Activated CD8-positive, alpha-beta memory T cell treated with anti-CD3 and anti-CD28 coated beads for 24 hours (primary cell): Measurements from ENCODE around the gene HADHB.
"Not testable (repeated sequence)": the region's sequence is repeated elsewhere in the genome, so short reads cannot be mapped to it uniquely, and the experiment has no call there.

Source experiments
- DNase-seq: peaks from one replicate; pipeline ENCODE4 v3.0.0-alpha.2; 2020

HADHB gene

DNA sequence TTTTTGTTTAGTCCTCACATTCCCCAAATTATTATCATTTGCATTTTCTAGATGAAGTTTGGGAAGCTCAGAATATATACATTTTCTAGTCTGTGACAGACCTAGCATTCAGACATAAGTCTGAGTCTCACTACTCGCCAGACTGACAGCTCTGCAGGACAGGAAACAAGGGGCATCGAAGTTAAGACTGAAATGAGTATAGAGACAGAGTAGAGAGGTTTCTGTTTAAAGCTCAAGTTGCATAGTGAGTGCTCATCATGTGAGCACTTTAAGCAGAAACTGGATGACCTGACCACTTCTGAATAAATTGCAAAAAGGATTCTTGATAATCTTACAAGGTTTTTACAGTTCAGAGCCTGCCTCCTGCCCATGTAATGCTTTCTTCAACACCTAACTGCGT is 1.1 kb downstream of the HADHB start:
- DNase-seq, result no peak

DNA sequence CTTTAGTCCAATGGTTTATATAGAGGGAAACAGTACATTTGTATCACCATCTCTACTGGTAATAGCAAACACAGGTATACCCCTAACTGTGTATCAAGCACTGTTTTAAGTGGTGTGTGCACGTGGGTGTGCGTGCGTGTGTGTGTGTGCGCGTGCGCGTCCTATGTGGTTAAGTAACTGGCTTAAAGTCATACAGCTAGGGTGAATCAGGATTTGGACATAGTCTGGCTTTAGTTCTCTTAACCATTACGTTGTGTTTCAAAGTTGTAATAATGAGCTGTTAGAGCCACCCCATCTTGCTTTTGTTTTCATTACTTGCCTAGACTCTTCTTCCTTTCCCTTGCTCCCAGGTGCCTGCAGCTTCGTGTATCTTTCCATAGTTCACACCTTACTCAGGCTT is 2.1 kb downstream of the HADHB start:
- no peak for DNase-seq

DNA sequence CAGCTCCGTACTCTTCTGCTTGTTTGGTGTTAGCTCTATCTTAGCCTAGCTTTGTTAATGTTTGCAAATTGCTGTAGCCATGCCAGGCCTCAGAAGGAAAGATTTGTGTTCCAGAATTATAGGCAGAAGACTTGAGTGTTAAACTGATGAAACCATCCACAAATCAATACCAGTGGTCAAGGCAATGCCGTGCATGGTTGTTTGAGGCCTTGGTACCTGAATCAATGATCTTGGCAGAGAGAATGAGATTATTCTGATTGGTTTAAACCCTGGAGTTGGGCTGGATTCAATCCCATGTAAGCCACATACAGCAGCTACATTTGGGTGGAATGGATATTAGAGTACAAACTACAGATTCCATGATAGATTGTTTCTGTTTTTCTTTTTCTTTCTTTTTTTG is 4.9 kb downstream of the HADHB start:
- no peak for DNase-seq

DNA sequence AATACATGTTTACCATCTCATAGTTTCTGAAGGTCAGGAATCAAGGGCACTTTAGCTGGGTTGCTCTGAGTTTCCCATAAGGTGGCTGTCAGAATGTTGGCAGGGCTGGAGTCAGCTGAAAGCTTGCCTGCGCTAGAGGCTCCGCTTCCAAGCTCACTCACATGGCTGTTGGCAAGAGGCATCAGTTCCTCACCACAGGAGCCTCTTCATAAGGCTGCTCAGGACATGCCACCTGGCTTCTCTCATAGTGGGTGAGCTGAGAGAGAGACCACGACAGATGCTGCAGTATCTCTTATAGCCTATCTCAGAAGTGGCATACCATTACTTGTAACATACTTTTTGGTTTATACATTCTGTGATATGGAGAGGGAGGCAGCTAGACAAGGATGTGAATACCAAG is 7.2 kb downstream of the HADHB start:
- DNase-seq, result no peak

DNA sequence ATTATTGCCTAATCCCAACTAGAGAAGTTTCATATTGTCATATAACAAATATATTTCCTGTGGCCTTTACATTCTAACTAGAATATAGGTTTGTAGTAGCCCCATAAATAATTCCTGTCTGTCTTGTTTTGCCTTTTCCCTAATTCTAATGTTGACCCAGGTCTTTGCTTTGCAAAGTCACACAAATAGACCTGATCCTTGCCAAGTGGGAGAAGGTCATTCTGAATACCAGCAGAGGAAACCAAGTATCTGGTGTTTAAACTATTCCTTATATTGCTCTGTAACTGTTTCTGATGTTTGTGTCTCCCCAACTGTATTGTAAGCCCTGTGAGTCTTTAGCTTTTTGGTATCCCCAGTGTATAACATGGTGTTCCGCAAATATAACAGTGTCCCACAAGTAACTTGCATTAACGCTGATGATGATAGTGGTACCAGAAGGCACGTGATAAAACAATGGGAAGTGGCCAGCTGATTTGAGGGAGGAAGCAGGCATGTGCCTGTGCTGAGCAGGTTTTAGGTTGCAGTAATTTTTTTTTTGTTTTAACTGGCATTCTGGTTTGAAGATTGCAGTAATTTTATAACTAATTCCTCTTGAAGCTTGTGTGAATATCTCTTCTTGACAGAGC is 11.1 kb downstream of the HADHB start:
- DNase-seq, result no peak

DNA sequence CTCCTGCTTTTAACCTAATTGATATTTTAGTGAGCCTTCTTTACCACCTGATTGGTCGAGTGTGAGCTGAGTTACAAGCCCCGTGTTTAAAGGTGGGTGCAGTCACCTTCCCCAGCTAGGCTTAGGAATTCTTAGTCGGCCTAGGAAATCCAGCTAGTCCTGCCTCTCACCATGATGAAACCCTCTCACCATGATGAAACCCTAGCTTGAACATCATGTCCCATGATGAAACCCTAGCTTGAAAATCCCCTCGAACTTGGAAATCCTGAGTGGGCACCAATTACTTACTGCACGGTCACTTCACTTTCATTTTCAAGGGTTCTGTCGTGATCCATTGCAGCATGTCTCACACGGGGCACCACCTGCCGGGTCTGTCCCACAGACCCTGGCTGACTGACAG is 14.1 kb downstream of the HADHB start:
- not testable (repeated sequence) for DNase-seq

DNA sequence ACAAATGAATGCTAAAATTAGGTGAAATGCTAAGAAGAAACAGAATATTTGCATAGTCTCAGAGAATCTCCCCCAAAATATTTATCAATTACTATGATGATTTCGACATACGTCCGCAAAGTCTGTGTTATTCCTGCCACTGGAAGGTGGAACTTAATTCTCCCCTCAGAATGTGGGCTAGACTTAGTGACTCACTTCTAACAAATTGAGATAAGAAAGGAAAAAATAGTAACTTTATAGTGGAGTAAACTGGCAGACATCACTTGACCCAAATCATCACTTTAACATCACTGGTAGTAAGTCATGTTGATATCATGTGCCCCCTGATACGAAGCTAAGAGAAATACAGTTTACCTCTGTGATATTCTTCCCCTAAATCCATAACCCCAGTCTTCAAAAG is 23.5 kb downstream of the HADHB start:
- DNase-seq, result no peak

DNA sequence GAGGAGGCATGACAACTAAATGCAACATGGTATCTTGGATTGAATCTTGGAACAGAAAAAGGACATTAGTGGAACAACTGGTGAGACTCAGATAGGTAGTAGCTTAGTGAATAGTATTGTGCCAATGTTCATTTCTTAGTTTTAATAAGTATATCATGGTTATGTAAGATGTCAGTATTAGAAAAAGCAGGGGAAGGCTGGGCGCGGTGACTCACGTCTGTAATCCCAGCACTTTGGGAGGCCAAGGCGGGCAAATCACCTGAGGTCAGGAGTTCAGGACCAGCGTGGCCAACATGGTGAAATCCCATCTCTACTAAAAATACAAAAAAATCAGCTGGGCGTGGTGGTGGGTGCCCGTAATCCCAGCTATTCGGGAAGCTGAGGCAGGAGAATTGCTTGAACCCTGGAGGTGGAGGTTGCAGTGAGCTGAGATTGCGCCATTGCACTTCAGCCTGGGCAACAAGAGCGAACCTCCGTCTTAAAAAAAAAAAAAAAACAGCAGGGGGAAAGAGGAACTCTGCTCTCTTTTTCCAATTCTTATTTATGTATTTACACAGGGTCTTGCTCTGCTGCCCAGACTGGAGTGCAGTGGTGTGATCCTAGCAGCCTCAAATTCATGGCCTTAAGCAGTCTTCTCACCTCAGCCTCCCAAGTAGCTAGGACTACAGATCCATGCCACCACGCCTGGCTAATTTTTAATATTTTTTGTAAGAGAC is 24.1 kb downstream of the HADHB start:
- DNase-seq, result not testable (repeated sequence)

DNA sequence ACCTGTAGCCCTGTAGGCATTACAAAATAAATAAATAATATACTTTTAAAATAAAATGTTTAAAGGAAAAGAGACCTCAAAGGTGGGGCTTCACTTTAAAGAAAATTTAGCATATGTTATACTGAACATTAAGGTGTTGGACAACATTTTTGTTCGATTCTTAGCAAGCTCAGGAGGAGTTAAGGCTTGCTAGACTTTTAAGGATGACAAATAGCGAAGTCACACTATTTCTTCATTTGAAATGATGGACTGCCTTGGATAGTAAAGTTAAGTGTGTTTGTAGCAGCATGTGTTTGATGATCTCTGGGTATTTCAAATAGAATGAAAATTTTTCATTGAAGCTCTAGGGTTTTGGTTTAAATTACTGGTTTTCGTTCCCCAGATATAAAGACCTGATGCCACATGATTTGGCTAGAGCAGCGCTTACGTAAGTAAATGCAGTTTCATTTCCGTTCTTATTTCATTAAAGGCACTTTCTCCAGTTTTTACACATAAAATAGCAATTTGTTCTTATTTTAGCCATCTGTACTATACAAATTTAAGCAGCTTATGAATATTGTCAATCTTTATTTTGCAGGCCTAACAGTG is 24.9 kb downstream of the HADHB start:
- no peak for DNase-seq

DNA sequence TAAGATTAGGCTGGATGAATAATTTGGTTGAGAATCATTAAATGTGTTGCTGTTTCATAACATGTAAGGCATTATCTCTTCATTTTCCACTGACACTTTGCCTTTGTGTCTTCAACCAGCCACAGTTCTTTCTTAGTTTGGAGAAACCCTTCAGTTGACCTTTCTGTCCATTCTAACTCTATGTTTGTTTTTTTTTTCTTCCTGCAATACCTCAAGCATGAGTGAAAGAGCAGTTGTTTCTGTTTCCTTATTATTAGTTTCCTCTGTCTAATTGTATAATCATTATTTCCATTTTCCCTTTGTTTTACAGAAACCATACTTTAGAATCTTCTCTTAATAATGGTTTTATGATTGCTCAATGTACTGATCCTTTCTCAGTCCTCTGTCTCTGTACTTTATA is 25.6 kb downstream of the HADHB start:
- DNase-seq, result no peak

DNA sequence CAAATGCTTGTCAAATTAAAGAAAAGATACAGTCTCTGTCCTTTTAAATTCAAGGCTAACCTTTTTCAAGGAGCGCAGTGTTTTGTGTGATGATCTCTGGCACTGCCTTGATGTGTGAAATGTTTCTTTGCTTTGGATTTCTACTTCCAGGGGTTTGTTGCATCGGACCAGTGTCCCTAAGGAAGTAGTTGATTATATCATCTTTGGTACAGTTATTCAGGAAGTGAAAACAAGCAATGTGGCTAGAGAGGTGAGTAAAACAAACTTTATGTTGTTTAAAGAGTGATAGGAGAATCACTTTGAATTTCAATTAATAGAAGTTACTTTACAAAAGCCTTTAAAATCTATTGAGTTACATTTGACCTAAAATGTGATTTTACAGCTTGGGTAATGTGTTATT is 28.8 kb downstream of the HADHB start:
- DNase-seq, result no peak

DNA sequence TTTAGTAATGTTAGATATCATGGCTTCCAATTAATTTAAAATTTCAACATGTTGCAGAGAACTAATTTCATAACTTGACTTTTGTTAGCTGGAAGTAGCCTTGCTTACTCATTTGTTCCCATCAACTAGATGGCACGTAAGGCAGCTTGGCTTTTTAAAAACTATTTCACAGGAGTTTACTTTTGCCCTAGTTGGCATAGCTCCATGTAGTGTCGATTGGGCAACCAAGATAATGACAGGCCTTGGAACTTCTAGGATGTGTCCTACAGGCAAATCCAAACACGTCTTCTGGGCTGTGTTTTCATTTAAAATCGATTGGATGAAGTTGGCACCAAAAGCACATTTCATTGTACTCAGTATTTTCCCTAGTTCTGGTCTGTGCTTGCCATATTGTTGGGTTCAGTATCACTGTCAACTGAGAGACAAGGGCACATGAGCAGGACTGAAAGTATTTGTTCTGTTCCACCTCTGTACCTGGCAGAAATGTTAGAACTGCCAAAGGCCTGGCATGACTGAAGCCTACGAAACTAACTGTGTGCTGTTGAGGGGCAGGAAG is 29.4 kb downstream of the HADHB start:
- DNase-seq, result no peak

DNA sequence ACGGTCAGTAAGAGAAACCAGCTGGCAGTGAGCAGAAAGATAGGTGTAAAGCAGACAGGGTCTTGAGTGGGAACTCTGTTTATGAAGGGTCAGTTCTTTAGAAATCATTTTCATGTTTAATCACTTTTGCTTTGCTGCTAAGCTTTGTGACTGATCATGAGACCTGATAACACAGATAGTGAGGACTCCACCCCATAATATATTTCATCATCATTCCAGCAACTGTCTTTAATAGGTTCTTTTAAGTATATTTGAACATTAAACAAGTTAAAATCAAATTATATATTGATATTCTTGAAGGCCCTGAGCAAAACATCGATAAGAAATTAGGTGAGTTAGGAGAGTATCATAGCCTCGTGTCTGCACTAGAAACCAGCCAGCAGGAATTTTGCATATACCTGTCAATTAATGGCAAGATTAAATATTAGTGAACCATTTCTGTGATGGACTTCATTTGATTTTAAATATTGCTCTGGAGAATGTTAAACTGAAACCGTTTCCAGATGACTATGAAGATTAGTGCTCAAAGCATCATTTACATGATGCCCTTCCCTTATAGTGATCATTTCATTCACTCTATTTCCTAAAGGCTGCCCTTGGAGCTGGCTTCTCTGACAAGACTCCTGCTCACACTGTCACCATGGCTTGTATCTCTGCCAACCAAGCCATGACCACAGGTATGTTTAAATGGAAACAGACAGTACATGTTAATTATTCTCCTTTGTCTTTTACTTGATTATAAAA is 31.9 kb downstream of the HADHB start:
- DNase-seq, result no peak

DNA sequence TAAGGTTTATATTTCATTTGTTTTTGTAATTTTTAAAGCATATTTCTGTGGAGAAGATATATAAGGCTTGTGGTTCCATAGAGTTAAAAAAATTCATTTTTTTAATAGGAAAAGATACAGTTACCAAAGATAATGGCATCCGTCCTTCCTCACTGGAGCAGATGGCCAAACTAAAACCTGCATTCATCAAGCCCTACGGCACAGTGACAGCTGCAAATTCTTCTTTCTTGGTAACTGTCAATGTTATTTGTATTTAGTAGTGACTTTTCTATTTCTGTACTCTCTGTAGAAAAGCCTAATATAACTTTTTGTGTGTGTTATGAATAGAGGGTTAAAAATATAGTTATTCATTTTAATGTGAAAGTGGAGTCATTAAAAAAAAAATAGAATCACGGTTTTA is 35.1 kb downstream of the HADHB start:
- no peak for DNase-seq

DNA sequence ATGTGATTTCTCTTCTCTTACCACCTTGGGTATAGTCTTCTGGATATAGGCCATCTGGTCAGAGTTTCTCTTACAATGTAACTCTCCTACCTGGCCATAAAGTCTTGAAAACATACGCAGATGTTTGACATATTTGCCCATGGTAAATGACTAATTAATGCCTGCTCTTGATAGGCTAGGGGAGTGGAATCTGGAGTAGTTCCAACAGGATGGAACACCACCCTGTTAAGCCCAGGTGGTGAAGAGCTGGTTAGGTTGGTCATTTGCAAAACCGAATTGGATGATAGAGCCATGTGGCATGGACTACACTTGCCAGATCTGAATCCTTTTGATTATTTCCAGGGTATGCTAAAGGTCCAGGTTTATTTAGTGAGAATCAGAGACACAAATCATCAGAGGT is 36.5 kb downstream of the HADHB start:
- no peak for DNase-seq

DNA sequence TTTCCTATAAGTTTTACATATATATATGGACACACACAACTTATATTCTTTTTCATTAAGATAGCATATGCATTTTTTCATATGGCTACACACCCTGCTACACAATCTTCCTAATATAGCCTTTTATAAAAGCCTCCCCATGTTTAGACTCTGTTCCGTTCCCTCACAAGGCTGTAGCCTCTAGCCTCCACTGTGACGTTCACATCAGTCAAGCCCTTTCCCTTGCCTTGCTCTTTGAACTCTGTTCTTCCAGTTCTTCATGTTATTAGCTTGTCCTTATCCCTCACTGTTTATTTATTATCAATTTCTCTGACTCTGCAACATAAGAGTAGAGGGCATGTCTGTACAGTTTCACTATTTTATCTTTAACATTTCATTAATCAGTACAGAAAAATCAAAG is 38.9 kb downstream of the HADHB start:
- DNase-seq, result no peak

DNA sequence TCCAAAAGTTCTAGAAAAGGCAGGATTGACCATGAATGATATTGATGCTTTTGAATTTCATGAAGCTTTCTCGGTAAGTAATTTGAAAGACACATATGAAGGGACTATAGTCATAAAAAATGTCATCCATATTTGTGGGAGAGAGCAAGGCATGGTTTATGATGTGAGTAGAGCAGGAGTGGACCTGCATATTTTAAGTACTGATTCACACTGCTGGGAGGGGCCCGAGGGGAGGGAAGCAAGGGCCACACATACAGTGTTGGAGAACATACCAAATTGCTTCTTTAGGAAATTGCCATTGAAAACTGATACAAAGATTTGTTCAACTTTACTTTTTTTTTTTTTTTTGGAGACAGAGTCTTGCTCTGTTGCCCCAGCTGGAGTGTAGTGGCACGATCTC is 39.4 kb downstream of the HADHB start:
- no peak for DNase-seq

DNA sequence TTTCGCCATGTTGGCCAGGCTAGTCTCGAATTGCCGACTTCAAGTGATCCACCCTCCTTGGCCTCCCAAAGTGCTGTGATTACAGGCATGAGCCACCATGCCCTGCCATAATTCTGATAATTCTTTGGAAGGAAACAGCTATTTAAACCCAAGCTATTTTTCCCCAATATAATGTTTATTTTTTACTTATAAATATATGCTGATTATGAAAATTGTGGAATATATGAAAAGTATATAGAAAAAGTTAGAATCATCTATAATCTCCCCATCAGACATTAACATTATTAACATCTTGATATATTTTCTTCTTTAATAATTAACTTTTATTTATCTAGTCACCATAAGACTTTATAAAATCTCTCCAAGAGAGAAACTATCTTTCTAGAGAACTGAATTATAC is 41.2 kb downstream of the HADHB start:
- no peak for DNase-seq

DNA sequence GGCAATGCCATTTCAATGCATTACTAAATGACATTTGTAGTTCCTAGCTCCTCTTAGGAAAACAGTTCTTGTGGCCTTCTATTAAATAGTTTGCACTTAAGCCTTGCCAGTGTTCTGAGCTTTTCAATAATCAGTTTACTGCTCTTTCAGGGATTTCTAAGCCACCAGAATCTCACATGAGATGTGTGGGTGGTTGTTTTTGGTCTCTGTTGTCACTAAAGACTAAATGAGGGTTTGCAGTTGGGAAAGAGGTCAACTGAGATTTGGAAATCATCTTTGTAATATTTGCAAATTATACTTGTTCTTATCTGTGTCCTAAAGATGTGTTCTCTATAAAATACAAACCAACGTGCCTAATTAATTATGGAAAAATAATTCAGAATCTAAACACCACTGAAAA is 45.3 kb downstream of the HADHB start:
- no peak for DNase-seq

DNA sequence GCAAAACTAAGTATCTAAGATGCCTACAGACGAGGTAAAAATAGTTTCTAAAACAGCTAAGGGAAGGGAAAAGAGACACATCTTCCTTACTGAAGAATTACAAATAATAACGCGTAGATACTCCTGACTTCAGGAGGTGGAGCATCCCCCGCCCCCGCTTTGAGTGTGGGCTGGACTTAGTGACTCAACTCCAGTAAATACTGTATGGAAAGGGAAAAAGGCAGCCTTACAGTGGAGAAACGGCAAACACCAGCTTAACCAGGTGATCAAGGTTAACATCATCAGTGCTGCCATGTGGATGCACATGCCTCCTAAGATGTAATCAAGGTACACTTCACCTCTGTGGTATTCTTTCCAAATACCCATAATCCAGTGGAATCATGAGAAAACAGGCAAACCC is 47.9 kb downstream of the HADHB start:
- DNase-seq, result no peak

DNA sequence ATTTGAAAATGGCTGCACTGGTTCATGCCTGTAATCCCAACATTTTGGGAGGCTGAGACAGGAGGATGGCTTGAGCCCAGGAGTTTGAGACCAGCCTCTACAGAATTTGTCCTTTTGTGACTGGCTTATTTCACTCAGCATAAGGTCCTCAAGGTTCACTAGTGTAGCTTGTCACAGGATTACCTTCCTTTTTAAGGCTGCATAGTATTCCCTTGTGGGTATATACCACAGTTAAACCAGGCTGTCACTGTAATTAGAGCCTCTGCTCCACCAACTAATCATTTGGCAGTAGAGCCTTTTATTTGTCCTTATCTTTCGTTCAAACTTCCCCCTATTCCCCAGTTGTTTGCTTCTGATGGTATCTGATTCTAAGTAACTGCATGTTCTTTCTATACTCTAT is 50.8 kb downstream of the HADHB start:
- no peak for DNase-seq

DNA sequence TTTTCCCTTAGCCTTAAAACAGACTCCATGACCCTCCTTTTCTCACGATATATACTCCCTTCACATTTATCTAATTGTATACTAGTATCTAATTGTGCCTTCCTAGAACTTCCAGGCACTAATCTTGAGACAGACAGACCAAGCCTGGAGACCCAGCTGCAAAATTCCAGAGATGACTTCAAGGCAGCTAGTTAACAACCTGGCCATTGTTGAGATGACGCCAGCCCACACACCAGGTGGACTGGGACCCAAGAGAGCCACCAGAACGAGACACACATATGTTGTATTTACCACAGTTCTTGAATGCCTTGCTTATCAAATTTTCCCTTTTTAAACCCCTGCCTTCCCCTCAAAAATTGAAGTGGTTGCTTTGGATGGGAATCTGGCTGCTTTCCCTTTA is 52.3 kb downstream of the HADHB start:
- DNase-seq, result no peak

DNA sequence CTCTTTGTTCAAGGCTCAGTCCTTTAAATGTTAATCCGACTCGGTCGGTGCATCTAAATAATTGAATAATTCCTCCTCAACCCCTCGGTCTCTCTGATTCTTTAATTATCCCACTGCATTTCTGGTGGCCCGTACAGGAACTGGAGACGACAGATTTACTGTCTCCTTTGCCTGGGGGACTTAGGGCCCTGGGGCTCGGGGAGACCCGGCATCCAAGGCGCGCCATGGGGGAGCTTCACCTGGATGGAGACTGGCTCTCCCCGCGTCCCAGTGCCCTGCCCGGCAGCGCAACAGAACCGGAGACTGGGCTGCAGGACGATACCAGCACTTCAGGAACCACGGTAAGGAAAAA is 53.5 kb downstream of the HADHB start:
- no peak for DNase-seq
